WTC11 (cell line): ENCODE results near the gene LRRC61. TPM values are rescaled to one million over a fixed set of nuclear protein-coding genes. Genes with fewer than 3 reads are reported as not detected.

Experiments used
- ATAC-seq: fragments of 200-7000 bp; cut with Tn5 transposase; 2 replicates; pipeline ENCODE4 v1.10.0; 2021; ENCODE audit warnings: mild to moderate bottlenecking, moderate library complexity
- CTCF ChIA-PET: fragments of 300-600 bp; sonication (Branson Sonifier 250); formaldehyde crosslinking; loops from one replicate; lab custom pipeline; 2021; ENCODE audit warnings: antibody characterized with exemption; lab: Charles Lee
- POLR2A ChIA-PET: fragments of 350-600 bp; sonication (Branson Sonifier 250); formaldehyde crosslinking; loops from one replicate; lab custom pipeline; 2021; ENCODE audit warnings: antibody characterized with exemption; lab: Charles Lee
- DNase-seq: peaks from one replicate; pipeline ENCODE4 v3.0.0; 2021; ENCODE audit warnings: low spot score
- H3K27ac Mint-ChIP-seq: 2 replicates; pipeline ENCODE4 v1.8.0; 2021; ENCODE audit warnings: mixed read lengths
- H3K27me3 Mint-ChIP-seq: 2 replicates; pipeline ENCODE4 v1.8.0; 2021; ENCODE audit warnings: low read depth, mild to moderate bottlenecking, moderate library complexity, mixed read lengths
- H3K36me3 Mint-ChIP-seq: 2 replicates; pipeline ENCODE4 v1.8.0; 2021; ENCODE audit warnings: mixed read lengths
- H3K4me1 Mint-ChIP-seq: 2 replicates; pipeline ENCODE4 v1.8.0; 2022; ENCODE audit warnings: mixed read lengths
- H3K4me3 Mint-ChIP-seq: 2 replicates; pipeline ENCODE4 v1.8.0; 2021; ENCODE audit warnings: mild to moderate bottlenecking, moderate library complexity, mixed read lengths
- H3K9me3 Mint-ChIP-seq: 2 replicates; pipeline ENCODE4 v1.8.0; 2021; ENCODE audit warnings: mixed read lengths
- ATF1 ChIP-seq: sonication (generic); formaldehyde crosslinking; IDR thresholded peaks from 2 replicates; pipeline ENCODE4 v1.8.1; 2023; ENCODE audit warnings: mild to moderate bottlenecking, moderate library complexity, missing genetic modification reagents
- ETV6 ChIP-seq: sonication (generic); formaldehyde crosslinking; IDR thresholded peaks from 2 replicates; pipeline ENCODE4 v1.8.1; 2022; ENCODE audit warnings: mild to moderate bottlenecking, missing genetic modification reagents
- FOXK1 ChIP-seq: sonication (generic); formaldehyde crosslinking; IDR thresholded peaks from 2 replicates; pipeline ENCODE4 v1.8.0; 2022; ENCODE audit warnings: mild to moderate bottlenecking, moderate library complexity, missing genetic modification reagents
- FOXP1 ChIP-seq: sonication (generic); formaldehyde crosslinking; IDR thresholded peaks from 2 replicates; pipeline ENCODE4 v1.8.0; 2022; ENCODE audit warnings: missing genetic modification reagents, mild to moderate bottlenecking, moderate library complexity, borderline replicate concordance
- GRHL2 ChIP-seq: fragments of 250-450 bp; sonication (Bioruptor Pico); IDR thresholded peaks from 2 replicates; pipeline ENCODE4 v1.8.0; 2022; ENCODE audit warnings: mild to moderate bottlenecking, moderate library complexity; ENCODE audit not compliant: insufficient replicate concordance, severe bottlenecking
- IRF2 ChIP-seq: sonication (generic); formaldehyde crosslinking; IDR thresholded peaks from 2 replicates; pipeline ENCODE4 v1.8.0; 2022; ENCODE audit warnings: low read depth, missing genetic modification reagents, borderline replicate concordance
- MXD4 ChIP-seq: fragments of 250-450 bp; sonication (Bioruptor Pico); IDR thresholded peaks from 2 replicates; pipeline ENCODE4 v1.8.0; 2021; ENCODE audit warnings: mild to moderate bottlenecking, moderate library complexity, borderline replicate concordance
- NFATC4 ChIP-seq: fragments of 250-450 bp; sonication (Bioruptor Pico); IDR thresholded peaks from 2 replicates; pipeline ENCODE4 v1.9.0; 2021; ENCODE audit warnings: mild to moderate bottlenecking
- SMAD3 ChIP-seq: sonication (generic); formaldehyde crosslinking; IDR thresholded peaks from 2 replicates; pipeline ENCODE4 v1.8.0; 2022; ENCODE audit warnings: missing genetic modification reagents, mild to moderate bottlenecking, borderline replicate concordance
- TCF7 ChIP-seq: sonication (generic); formaldehyde crosslinking; IDR thresholded peaks from 2 replicates; pipeline ENCODE4 v1.8.0; 2022; ENCODE audit warnings: mild to moderate bottlenecking, low read depth, missing genetic modification reagents, moderate library complexity
- TEAD1 ChIP-seq: sonication (generic); formaldehyde crosslinking; IDR thresholded peaks from 2 replicates; pipeline ENCODE4 v1.8.0; 2022; ENCODE audit warnings: mild to moderate bottlenecking, missing genetic modification reagents
- TEAD4 ChIP-seq: sonication (generic); formaldehyde crosslinking; IDR thresholded peaks from 2 replicates; pipeline ENCODE4 v1.8.0; 2022; ENCODE audit warnings: mild to moderate bottlenecking, missing genetic modification reagents
- TP53 ChIP-seq: sonication (generic); formaldehyde crosslinking; IDR thresholded peaks from 2 replicates; pipeline ENCODE4 v1.8.1; 2023; ENCODE audit warnings: mild to moderate bottlenecking, missing genetic modification reagents
- ZNF121 ChIP-seq: sonication (generic); formaldehyde crosslinking; IDR thresholded peaks from 2 replicates; pipeline ENCODE4 v1.8.0; 2023; ENCODE audit warnings: missing genetic modification reagents
- ZNF416 ChIP-seq: fragments of 250-450 bp; sonication (Bioruptor Pico); IDR thresholded peaks from 2 replicates; pipeline ENCODE4 v1.9.0; 2021; ENCODE audit warnings: mild to moderate bottlenecking, inconsistent platforms
- total RNA-seq: library from RNA; stranded (reverse); gene quantifications from 3 replicates; pipeline ENCODE4 v1.2.3, GENCODE V29; 2021
- TF ChIP-seq, protein P1 (sequence below): sonication (generic); formaldehyde crosslinking; IDR thresholded peaks from 2 replicates; pipeline ENCODE4 v1.8.0; 2023; ENCODE audit warnings: mild to moderate bottlenecking, missing genetic modification reagents
- TF ChIP-seq, protein P2 (sequence below): fragments of 250-450 bp; sonication (Bioruptor Pico); IDR thresholded peaks from 2 replicates; pipeline ENCODE4 v1.8.0; 2021; ENCODE audit warnings: mild to moderate bottlenecking
- TF ChIP-seq, protein P3 (sequence below): sonication (generic); formaldehyde crosslinking; IDR thresholded peaks from 2 replicates; pipeline ENCODE4 v1.8.0; 2022; ENCODE audit warnings: mild to moderate bottlenecking, missing genetic modification reagents
- TF ChIP-seq, protein P4 (sequence below): sonication (generic); formaldehyde crosslinking; IDR thresholded peaks from 2 replicates; pipeline ENCODE4 v1.8.1; 2023; ENCODE audit warnings: mild to moderate bottlenecking, missing genetic modification reagents, moderate library complexity
- TF ChIP-seq, protein P5 (sequence below): fragments of 250-450 bp; sonication (Bioruptor Pico); IDR thresholded peaks from 2 replicates; pipeline ENCODE4 v1.9.0; 2021; ENCODE audit warnings: moderate library complexity, mild to moderate bottlenecking, inconsistent platforms, borderline replicate concordance
- TF ChIP-seq, protein P6 (sequence below): fragments of 250-450 bp; sonication (Bioruptor Pico); IDR thresholded peaks from 2 replicates; pipeline ENCODE4 v1.9.0; 2021; ENCODE audit warnings: mild to moderate bottlenecking, borderline replicate concordance
- TF ChIP-seq, protein P7 (sequence below): sonication (generic); formaldehyde crosslinking; IDR thresholded peaks from 2 replicates; pipeline ENCODE4 v1.8.1; 2022; ENCODE audit warnings: low read depth, mild to moderate bottlenecking, moderate library complexity, missing genetic modification reagents, borderline replicate concordance

The LRRC61 gene
- total RNA-seq, 1 experiment from 2014 or later: 27.7 TPM

DNA sequence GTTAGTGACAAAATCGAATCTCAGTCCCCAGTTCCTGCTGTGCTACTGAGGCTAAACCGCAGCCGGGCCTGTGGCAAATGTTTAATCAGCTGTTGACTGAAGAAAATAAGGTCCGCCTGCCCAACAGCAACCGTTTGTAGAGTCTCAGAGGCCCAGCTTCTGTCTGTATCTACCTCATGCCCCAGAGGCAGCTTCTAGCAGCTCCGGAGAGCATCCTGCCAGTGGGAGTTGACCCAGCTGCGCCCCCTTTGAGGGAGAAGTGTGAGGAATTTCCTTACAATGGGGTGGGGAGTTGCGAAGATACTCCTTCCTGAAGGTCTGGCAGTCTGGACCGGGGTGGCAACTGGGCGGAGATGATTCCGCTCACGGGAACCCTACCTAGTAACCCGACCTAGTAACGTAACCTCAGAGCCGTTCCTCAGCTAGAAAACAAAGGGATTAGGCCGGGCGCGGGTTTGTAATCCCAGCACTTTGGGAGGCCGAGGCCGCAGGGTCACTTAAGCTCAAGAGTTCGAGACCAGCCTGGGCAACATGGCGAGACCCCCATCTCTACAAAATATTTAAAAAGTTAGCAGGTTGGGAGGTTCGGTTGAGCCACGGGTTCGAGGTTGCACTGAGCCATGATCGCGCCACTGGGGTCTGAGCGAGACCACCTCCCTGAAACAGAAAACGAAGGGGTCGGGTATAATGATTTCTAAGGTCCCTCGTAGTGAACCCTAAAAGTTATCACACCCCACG, 55.1 kb downstream of the LRRC61 start (continued):
- TF ChIP-seq GRHL2 (CRISPR knock-in tag) (no peak), TEAD1 (peak; percentile 76; the same call in 1 of the 2 replicates), ATF1 (CRISPR knock-in tag) (no peak), MXD4 (no peak), TCF7 (CRISPR knock-in tag) (no peak), TP53 (CRISPR knock-in tag) (no peak), TEAD4 (CRISPR knock-in tag) (peak; percentile 7; the same call in 1 of the 2 replicates), SMAD3 (no peak), FOXK1 (CRISPR knock-in tag) (0 out of 2 replicates have a peak, but pooled peaks have one; percentile 20), ZNF121 (CRISPR knock-in tag) (peak; percentile 81; the same call in 1 of the 2 replicates), NFATC4 (CRISPR knock-in tag) (no peak), ETV6 (CRISPR knock-in tag) (peak; percentile 74), FOXP1 (CRISPR knock-in tag) (no peak; the same call in 1 of the 2 replicates)
- TF ChIP-seq, protein P1, sequence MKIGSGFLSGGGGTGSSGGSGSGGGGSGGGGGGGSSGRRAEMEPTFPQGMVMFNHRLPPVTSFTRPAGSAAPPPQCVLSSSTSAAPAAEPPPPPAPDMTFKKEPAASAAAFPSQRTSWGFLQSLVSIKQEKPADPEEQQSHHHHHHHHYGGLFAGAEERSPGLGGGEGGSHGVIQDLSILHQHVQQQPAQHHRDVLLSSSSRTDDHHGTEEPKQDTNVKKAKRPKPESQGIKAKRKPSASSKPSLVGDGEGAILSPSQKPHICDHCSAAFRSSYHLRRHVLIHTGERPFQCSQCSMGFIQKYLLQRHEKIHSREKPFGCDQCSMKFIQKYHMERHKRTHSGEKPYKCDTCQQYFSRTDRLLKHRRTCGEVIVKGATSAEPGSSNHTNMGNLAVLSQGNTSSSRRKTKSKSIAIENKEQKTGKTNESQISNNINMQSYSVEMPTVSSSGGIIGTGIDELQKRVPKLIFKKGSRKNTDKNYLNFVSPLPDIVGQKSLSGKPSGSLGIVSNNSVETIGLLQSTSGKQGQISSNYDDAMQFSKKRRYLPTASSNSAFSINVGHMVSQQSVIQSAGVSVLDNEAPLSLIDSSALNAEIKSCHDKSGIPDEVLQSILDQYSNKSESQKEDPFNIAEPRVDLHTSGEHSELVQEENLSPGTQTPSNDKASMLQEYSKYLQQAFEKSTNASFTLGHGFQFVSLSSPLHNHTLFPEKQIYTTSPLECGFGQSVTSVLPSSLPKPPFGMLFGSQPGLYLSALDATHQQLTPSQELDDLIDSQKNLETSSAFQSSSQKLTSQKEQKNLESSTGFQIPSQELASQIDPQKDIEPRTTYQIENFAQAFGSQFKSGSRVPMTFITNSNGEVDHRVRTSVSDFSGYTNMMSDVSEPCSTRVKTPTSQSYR: peak; percentile 60; the same call in 1 of the 2 replicates
- TF ChIP-seq, protein P2, sequence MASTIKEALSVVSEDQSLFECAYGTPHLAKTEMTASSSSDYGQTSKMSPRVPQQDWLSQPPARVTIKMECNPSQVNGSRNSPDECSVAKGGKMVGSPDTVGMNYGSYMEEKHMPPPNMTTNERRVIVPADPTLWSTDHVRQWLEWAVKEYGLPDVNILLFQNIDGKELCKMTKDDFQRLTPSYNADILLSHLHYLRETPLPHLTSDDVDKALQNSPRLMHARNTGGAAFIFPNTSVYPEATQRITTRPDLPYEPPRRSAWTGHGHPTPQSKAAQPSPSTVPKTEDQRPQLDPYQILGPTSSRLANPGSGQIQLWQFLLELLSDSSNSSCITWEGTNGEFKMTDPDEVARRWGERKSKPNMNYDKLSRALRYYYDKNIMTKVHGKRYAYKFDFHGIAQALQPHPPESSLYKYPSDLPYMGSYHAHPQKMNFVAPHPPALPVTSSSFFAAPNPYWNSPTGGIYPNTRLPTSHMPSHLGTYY (CRISPR knock-in tag): no peak
- TF ChIP-seq, protein P3, sequence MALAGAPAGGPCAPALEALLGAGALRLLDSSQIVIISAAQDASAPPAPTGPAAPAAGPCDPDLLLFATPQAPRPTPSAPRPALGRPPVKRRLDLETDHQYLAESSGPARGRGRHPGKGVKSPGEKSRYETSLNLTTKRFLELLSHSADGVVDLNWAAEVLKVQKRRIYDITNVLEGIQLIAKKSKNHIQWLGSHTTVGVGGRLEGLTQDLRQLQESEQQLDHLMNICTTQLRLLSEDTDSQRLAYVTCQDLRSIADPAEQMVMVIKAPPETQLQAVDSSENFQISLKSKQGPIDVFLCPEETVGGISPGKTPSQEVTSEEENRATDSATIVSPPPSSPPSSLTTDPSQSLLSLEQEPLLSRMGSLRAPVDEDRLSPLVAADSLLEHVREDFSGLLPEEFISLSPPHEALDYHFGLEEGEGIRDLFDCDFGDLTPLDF (CRISPR knock-in tag): peak; percentile 62; the same call in 1 of the 2 replicates
- TF ChIP-seq, all 79 proteins: peak for 11

DNA sequence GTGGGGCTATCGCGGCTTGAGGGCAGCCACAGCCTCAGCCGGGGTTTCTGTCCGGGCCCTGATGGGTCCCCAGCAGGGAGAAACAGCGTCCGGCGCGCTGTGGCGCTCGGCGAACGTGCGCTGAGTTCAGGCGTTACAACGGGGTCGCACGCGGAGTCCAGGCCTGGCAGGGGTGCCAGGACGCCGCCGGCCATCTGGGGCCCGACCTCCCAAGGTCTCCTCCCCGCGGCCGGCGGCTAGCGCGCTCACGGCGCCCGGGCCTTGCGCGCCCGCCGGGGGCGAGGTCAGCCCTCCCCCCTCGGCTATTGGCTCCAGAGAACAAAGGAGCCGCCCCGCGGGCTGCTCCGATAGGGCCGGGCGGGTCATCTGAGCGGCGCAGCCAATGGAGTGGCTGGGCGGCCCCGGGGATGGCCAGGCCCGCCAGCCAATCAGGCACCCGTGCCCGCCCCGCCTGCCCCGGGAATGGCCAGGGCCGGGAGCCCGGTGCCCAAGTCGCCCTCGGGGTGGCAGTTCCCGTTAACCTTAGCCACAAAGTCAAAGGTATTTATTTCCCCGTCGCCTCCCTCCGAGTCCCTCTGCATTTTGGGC, 55.8 kb downstream of the LRRC61 start, which contains the start of gene ZNF775:
ZNF775 (plus strand) TSS at position 478 of the 588 bp plus-strand sequence. CDS start 9,141 bp downstream, outside the sequence.
- ChIA-PET CTCF (interaction anchor here (1.0 to 2.0 kb wide), 8 partner anchors 9 to 49 kb away, joined by 3 to 16 read pairs (median 5); partner anchors contain the start of gene REPIN1), POLR2A (interaction anchor here (1.1 to 1.8 kb wide), 4 partner anchors 10 to 44 kb away, joined by 5 to 27 read pairs (median 12); partner anchors contain the start of gene REPIN1)
- Mint-ChIP-seq H3K4me1 (peaks cover 81% of the 10 kb centered on the region), H3K27ac (peak within 1 kb of the TSS; percentile 95), H3K27me3 (no peaks in the 10 kb centered on the region), H3K36me3 (peaks cover 12% of the 10 kb centered on the region), H3K4me3 (peak within 1 kb of the TSS; percentile 87), H3K9me3 (no peaks in the 10 kb centered on the region)
- ATAC-seq (peak; percentile 72), DNase-seq (peak; percentile 96)
- TF ChIP-seq, protein P4, sequence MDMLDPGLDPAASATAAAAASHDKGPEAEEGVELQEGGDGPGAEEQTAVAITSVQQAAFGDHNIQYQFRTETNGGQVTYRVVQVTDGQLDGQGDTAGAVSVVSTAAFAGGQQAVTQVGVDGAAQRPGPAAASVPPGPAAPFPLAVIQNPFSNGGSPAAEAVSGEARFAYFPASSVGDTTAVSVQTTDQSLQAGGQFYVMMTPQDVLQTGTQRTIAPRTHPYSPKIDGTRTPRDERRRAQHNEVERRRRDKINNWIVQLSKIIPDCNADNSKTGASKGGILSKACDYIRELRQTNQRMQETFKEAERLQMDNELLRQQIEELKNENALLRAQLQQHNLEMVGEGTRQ (CRISPR knock-in tag): peak; percentile 93
- TF ChIP-seq, protein P5, sequence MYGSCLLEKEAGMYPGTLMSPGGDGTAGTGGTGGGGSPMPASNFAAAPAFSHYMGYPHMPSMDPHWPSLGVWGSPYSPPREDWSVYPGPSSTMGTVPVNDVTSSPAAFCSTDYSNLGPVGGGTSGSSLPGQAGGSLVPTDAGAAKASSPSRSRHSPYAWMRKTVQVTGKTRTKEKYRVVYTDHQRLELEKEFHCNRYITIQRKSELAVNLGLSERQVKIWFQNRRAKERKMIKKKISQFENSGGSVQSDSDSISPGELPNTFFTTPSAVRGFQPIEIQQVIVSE (CRISPR knock-in tag): no peak
- TF ChIP-seq ZNF416 (CRISPR knock-in tag) (0 out of 2 replicates have a peak, but pooled peaks have one; percentile 56), FOXK1 (CRISPR knock-in tag) (peak; percentile 30; the same call in 1 of the 2 replicates), IRF2 (CRISPR knock-in tag) (no peak)
- TF ChIP-seq, protein P6, sequence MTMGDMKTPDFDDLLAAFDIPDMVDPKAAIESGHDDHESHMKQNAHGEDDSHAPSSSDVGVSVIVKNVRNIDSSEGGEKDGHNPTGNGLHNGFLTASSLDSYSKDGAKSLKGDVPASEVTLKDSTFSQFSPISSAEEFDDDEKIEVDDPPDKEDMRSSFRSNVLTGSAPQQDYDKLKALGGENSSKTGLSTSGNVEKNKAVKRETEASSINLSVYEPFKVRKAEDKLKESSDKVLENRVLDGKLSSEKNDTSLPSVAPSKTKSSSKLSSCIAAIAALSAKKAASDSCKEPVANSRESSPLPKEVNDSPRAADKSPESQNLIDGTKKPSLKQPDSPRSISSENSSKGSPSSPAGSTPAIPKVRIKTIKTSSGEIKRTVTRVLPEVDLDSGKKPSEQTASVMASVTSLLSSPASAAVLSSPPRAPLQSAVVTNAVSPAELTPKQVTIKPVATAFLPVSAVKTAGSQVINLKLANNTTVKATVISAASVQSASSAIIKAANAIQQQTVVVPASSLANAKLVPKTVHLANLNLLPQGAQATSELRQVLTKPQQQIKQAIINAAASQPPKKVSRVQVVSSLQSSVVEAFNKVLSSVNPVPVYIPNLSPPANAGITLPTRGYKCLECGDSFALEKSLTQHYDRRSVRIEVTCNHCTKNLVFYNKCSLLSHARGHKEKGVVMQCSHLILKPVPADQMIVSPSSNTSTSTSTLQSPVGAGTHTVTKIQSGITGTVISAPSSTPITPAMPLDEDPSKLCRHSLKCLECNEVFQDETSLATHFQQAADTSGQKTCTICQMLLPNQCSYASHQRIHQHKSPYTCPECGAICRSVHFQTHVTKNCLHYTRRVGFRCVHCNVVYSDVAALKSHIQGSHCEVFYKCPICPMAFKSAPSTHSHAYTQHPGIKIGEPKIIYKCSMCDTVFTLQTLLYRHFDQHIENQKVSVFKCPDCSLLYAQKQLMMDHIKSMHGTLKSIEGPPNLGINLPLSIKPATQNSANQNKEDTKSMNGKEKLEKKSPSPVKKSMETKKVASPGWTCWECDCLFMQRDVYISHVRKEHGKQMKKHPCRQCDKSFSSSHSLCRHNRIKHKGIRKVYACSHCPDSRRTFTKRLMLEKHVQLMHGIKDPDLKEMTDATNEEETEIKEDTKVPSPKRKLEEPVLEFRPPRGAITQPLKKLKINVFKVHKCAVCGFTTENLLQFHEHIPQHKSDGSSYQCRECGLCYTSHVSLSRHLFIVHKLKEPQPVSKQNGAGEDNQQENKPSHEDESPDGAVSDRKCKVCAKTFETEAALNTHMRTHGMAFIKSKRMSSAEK: no peak
- TF ChIP-seq, protein P7, sequence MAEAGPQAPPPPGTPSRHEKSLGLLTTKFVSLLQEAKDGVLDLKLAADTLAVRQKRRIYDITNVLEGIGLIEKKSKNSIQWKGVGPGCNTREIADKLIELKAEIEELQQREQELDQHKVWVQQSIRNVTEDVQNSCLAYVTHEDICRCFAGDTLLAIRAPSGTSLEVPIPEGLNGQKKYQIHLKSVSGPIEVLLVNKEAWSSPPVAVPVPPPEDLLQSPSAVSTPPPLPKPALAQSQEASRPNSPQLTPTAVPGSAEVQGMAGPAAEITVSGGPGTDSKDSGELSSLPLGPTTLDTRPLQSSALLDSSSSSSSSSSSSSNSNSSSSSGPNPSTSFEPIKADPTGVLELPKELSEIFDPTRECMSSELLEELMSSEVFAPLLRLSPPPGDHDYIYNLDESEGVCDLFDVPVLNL (CRISPR knock-in tag): no peak
